Neuronal stem cell (in vitro differentiated cells): ENCODE data around the gene GDI1.

Source experiments
- DNase-seq: peaks from one replicate; pipeline ENCODE4 v3.0.0-alpha.2; 2013; ENCODE audit warnings: low spot score
- H2AFZ ChIP-seq: one replicate; pipeline ENCODE4 v1.6.1; 2013; ENCODE audit warnings: mild to moderate bottlenecking, low read length, inconsistent platforms
- H2AK5ac ChIP-seq: 2 replicates; pipeline ENCODE4 v1.6.1; 2013; ENCODE audit warnings: low read depth, mild to moderate bottlenecking, inconsistent platforms, low read length, moderate library complexity, mixed read lengths
- H2BK120ac ChIP-seq: 2 replicates; pipeline ENCODE4 v1.6.1; 2013; ENCODE audit warnings: low read depth, mild to moderate bottlenecking, inconsistent platforms, low read length, moderate library complexity, mixed read lengths
- H2BK12ac ChIP-seq: one replicate; pipeline ENCODE4 v1.6.1; 2013; ENCODE audit warnings: low read length, inconsistent platforms
- H2BK15ac ChIP-seq: 2 replicates; pipeline ENCODE4 v1.6.1; 2013; ENCODE audit warnings: mild to moderate bottlenecking, low read length, inconsistent platforms, mixed read lengths
- H2BK5ac ChIP-seq: one replicate; pipeline ENCODE4 v1.6.1; 2013; ENCODE audit warnings: inconsistent platforms, mild to moderate bottlenecking, low read length, moderate library complexity
- H3K14ac ChIP-seq: one replicate; pipeline ENCODE4 v1.6.1; 2013; ENCODE audit warnings: low read length, inconsistent platforms
- H3K18ac ChIP-seq: 2 replicates; pipeline ENCODE4 v1.6.1; 2013; ENCODE audit warnings: low read length, inconsistent platforms
- H3K23ac ChIP-seq: 2 replicates; pipeline ENCODE4 v1.6.1; 2013; ENCODE audit warnings: low read depth, mild to moderate bottlenecking, mixed read lengths, low read length, inconsistent platforms; ENCODE audit not compliant: poor library complexity
- H3K27ac ChIP-seq: replicated peaks from 3 replicates; pipeline ENCODE4 v1.5.1; 2013; ENCODE audit warnings: low read length, inconsistent platforms
- H3K27me3 ChIP-seq, 3 experiments: 2 replicates each; pipeline ENCODE4 v1.6.1; 2013; ENCODE audit warnings: low read length in 3 of 3, mild to moderate bottlenecking in 2 of 3, inconsistent platforms in 1 of 3, low read depth in 1 of 3, mixed read lengths in 1 of 3, moderate library complexity in 1 of 3; ENCODE audit not compliant: control insufficient read depth in 3 of 3, insufficient read depth in 3 of 3
- H3K36me3 ChIP-seq, 2 donors: replicated peaks in 1 of 2; 2 replicates each; pipeline ENCODE4 v1.6.1; 2013; ENCODE audit warnings: low read length in 2 of 2; ENCODE audit not compliant: control insufficient read depth in 2 of 2, insufficient read depth in 2 of 2
- H3K4ac ChIP-seq: 2 replicates; pipeline ENCODE4 v1.6.1; 2013; ENCODE audit warnings: inconsistent platforms, mild to moderate bottlenecking, low read length, moderate library complexity
- H3K4me1 ChIP-seq, 2 donors: 1 replicate in 1 of 2; 2 replicates in 1 of 2; pipeline ENCODE4 v1.6.1; 2013; ENCODE audit warnings: low read length in 2 of 2, low read depth in 1 of 2; ENCODE audit not compliant: control insufficient read depth in 2 of 2, insufficient read depth in 1 of 2
- H3K4me2 ChIP-seq: one replicate; pipeline ENCODE4 v1.6.1; 2013; ENCODE audit warnings: mild to moderate bottlenecking, low read length, inconsistent platforms; ENCODE audit not compliant: insufficient read depth, poor library complexity, severe bottlenecking
- H3K4me3 ChIP-seq, 2 donors: 2 replicates each; pipeline ENCODE4 v1.5.1; 2013; ENCODE audit warnings: low read length in 2 of 2, mild to moderate bottlenecking in 2 of 2, inconsistent platforms in 1 of 2, moderate library complexity in 1 of 2
- H3K79me1 ChIP-seq: one replicate; pipeline ENCODE4 v1.6.1; 2013; ENCODE audit warnings: low read depth, mild to moderate bottlenecking, inconsistent platforms, low read length, moderate library complexity
- H3K9ac ChIP-seq: one replicate; pipeline ENCODE4 v1.6.1; 2013; ENCODE audit warnings: mild to moderate bottlenecking, low read depth, low read length, inconsistent platforms; ENCODE audit not compliant: poor library complexity
- H3K9me3 ChIP-seq, 2 donors: replicated peaks in 1 of 2; 2 replicates each; pipeline versions ENCODE3 to v1.6.1; 2013; ENCODE audit warnings: low read length in 2 of 2, mild to moderate bottlenecking in 2 of 2, inconsistent platforms in 1 of 2, low read depth in 1 of 2, mixed read lengths in 1 of 2, moderate library complexity in 1 of 2; ENCODE audit not compliant: control insufficient read depth in 2 of 2, insufficient read depth in 1 of 2
- H4K8ac ChIP-seq: one replicate; pipeline ENCODE4 v1.6.1; 2013; ENCODE audit warnings: low read depth, mild to moderate bottlenecking, inconsistent platforms, low read length, moderate library complexity
- H4K91ac ChIP-seq: one replicate; pipeline ENCODE4 v1.6.1; 2013; ENCODE audit warnings: low read length, low read depth, mild to moderate bottlenecking, inconsistent platforms; ENCODE audit not compliant: poor library complexity
- WGBS, 2 donors: extraction: QIAGEN DNeasy Blood & Tissue Kit; methylation state at CpG; one replicate each; pipeline ENCODE4 v1.1.7; 2013; ENCODE audit warnings: missing lambda C conversion rate in 2 of 2, mixed read lengths in 1 of 2; ENCODE audit not compliant: insufficient read length in 2 of 2, insufficient replicate concordance in 1 of 2; ENCODE audit errors: extremely low coverage in 2 of 2; 5-methylcytosine and 5-hydroxymethylcytosine counted together

The GDI1 gene

GRCh38 chrX:154472685-154473632, 36.0 kb downstream of the GDI1 start:
- H3K9ac ChIP-seq: no peak overlapping the region
- no CpG with 5 or more reads among the region's 28 CpGs for WGBS, 2 donors
- H2BK120ac ChIP-seq: no peak overlapping the region
- H4K8ac ChIP-seq: no peak overlapping the region
- no peak overlapping the region for H3K4ac ChIP-seq
- no peak overlapping the region for H2AK5ac ChIP-seq
- peaks cover 0 to 6% (median 0%) of the 10 kb centered on the region in 3 experiments for H3K27me3 ChIP-seq
- no peak overlapping the region for H2BK5ac ChIP-seq
- peaks cover 17 to 58% of the 10 kb centered on the region in 2 donors for H3K36me3 ChIP-seq
- no peak overlapping the region for H3K18ac ChIP-seq
- H4K91ac ChIP-seq: no peak overlapping the region
- no peak overlapping the region for H3K23ac ChIP-seq
- no peak overlapping the region for H2BK15ac ChIP-seq
- H3K4me3 ChIP-seq: no peak overlapping the region
- no peak overlapping the region for H2BK12ac ChIP-seq
- peaks cover 2% of the 10 kb centered on the region for H3K79me1 ChIP-seq
- H3K14ac ChIP-seq: no peak overlapping the region
- H3K9me3 ChIP-seq: peaks cover 0 to 2% of the 10 kb centered on the region in 2 donors
- H3K4me2 ChIP-seq: no peak overlapping the region
- no peak overlapping the region for H2AFZ ChIP-seq
- H3K27ac ChIP-seq: no peak overlapping the region
- peaks cover 0 to 3% of the 10 kb centered on the region in 2 donors for H3K4me1 ChIP-seq
- no peak for DNase-seq

- Histone ChIP-seq H4K91ac (no peak overlapping the region), H3K4me2 (no peak overlapping the region), H3K4me1 (peaks cover 2 to 6% of the 10 kb centered on the region in 2 donors), H3K18ac (no peak overlapping the region), H4K8ac (no peak overlapping the region), H3K79me1 (peaks cover 2% of the 10 kb centered on the region), H2BK12ac (no peak overlapping the region), H2AFZ (no peak overlapping the region), H2BK15ac (no peak overlapping the region), H3K23ac (no peak overlapping the region), H3K27me3 (peaks cover 0 to 6% (median 0%) of the 10 kb centered on the region in 3 experiments), H3K9ac (no peak overlapping the region), H2BK5ac (no peak overlapping the region), H2AK5ac (no peak overlapping the region), H3K36me3 (peaks cover 17 to 51% of the 10 kb centered on the region in 2 donors), H2BK120ac (no peak overlapping the region), H3K9me3 (peaks cover 0 to 2% of the 10 kb centered on the region in 2 donors), H3K4ac (no peak overlapping the region), H3K4me3 (no peak overlapping the region), H3K14ac (no peak overlapping the region), H3K27ac (no peak overlapping the region)
- DNase-seq: no peak
- no CpG with 5 or more reads among the region's 7 CpGs for WGBS, 2 donors
Measured at GRCh38 chrX:154473683-154474082, 36.7 kb downstream of the GDI1 start.

- Histone ChIP-seq H2AFZ (no peak overlapping the region), H3K4ac (no peak overlapping the region), H3K4me3 (no peak overlapping the region), H3K14ac (no peak overlapping the region), H2BK5ac (no peak overlapping the region), H4K8ac (no peak overlapping the region), H3K27me3 (peaks cover 0 to 6% (median 0%) of the 10 kb centered on the region in 3 experiments), H3K4me1 (peaks cover 2 to 6% of the 10 kb centered on the region in 2 donors), H2AK5ac (no peak overlapping the region), H2BK15ac (no peak overlapping the region), H4K91ac (no peak overlapping the region), H3K9ac (no peak overlapping the region), H3K27ac (no peak overlapping the region), H3K4me2 (no peak overlapping the region), H3K9me3 (peaks cover 0 to 2% of the 10 kb centered on the region in 2 donors), H2BK120ac (no peak overlapping the region), H2BK12ac (no peak overlapping the region), H3K36me3 (peaks cover 2 to 20% of the 10 kb centered on the region in 2 donors), H3K18ac (no peak overlapping the region), H3K23ac (no peak overlapping the region), H3K79me1 (peaks cover 2% of the 10 kb centered on the region)
- DNase-seq: no peak
- no CpG with 5 or more reads among the region's 8 CpGs for WGBS, 2 donors
Measured at GRCh38 chrX:154476821-154477220, 39.9 kb downstream of the GDI1 start.

- peak overlapping the region; percentile 65 for H3K23ac ChIP-seq
- H3K27me3 ChIP-seq: peaks cover 0 to 12% (median 0%) of the 10 kb centered on the region in 3 experiments
- no peak overlapping the region for H3K18ac ChIP-seq
- H2BK12ac ChIP-seq: no peak overlapping the region
- H3K9me3 ChIP-seq: peaks cover 0 to 2% of the 10 kb centered on the region in 2 donors
- H3K4ac ChIP-seq: no peak overlapping the region
- no peak for DNase-seq
- H2BK15ac ChIP-seq: no peak overlapping the region
- H4K8ac ChIP-seq: no peak overlapping the region
- peak overlapping the region; percentile 54 for H3K4me2 ChIP-seq
- H2BK120ac ChIP-seq: no peak overlapping the region
- no CpG with 5 or more reads among the region's 24 CpGs for WGBS, 2 donors
- H3K79me1 ChIP-seq: peaks cover 2% of the 10 kb centered on the region
- H2BK5ac ChIP-seq: no peak overlapping the region
- peak overlapping the region; percentile 54 to 83 for H3K4me3 ChIP-seq
- H3K14ac ChIP-seq: no peak overlapping the region
- no peak overlapping the region for H2AK5ac ChIP-seq
- H3K27ac ChIP-seq: no peak overlapping the region
- peak overlapping the region; percentile 87 for H2AFZ ChIP-seq
- H3K36me3 ChIP-seq: peaks cover 2 to 9% of the 10 kb centered on the region in 2 donors
- no peak overlapping the region for H4K91ac ChIP-seq
- H3K4me1 ChIP-seq: peaks cover 2 to 6% of the 10 kb centered on the region in 2 donors
- no peak overlapping the region for H3K9ac ChIP-seq
Measured at GRCh38 chrX:154477891-154478477, 41.0 kb downstream of the GDI1 start.
